ENCODE measurements around the gene TTC7B.

The TTC7B gene

DNA sequence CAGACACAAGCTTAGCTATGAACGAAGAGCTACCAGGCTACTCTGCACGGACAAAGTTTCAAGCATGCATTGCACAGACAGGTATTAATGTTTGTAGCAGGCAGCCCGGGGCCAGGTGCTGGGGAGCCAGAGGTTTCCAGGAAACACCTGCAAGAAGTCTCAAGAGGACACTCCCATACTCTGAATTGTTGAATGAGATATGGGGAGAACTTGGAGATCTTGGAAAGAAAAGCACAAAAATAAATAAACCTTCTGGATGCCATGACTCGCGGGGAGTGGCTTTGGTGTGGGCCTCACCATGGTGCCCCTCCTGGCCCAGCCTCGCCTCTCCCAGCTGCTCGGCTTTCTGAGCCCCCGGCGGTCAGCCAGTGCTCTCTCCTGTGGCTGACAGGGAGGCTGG is 186.8 kb downstream of the TTC7B start:
- FAIRE-seq: no peak
- TF ChIP-seq TAF1 (IDR thresholded peaks at IDR 0.05; ENCODE audit: borderline replicate concordance, low read depth, low read length): no peak
- no peak for TF ChIP-seq POLR2A (IDR thresholded peaks at IDR 0.05; ENCODE audit: low read depth, low read length)
- no peak for TF ChIP-seq POLR2AphosphoS5 (IDR thresholded peaks at IDR 0.05; ENCODE audit: low read depth, low read length)

DNA sequence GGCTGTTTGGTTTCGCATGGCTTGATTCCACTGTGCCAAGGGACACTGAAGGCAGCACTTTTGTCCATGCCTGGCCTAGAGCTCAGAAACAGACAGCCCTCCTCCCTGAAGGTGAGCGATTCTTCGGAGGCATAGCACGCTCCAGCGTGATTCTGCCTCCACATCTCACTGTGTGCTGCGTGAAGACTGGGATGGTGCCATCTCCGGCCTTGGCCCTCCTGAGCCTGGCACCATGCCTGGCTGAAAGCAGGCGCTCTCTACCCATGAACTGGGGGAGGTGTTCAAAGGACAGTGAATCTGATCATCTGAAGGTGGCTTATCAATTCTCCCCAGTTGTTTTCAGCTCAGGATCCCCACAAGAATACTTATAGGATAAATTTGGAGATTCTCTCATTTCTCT is 187.4 kb downstream of the TTC7B start:
- TF ChIP-seq POLR2AphosphoS5 (IDR thresholded peaks at IDR 0.05; ENCODE audit: low read depth, low read length) (no peak), POLR2A (IDR thresholded peaks at IDR 0.05; ENCODE audit: low read depth, low read length) (no peak), TAF1 (IDR thresholded peaks at IDR 0.05; ENCODE audit: borderline replicate concordance, low read depth, low read length) (no peak)
- DNase-seq (ENCODE audit: insufficient read length) (no peak), FAIRE-seq (no peak)

More for the DNA sequence above, 186.8 kb downstream of the TTC7B start:
- DNase-seq (ENCODE audit: insufficient read length): no peak

DNA sequence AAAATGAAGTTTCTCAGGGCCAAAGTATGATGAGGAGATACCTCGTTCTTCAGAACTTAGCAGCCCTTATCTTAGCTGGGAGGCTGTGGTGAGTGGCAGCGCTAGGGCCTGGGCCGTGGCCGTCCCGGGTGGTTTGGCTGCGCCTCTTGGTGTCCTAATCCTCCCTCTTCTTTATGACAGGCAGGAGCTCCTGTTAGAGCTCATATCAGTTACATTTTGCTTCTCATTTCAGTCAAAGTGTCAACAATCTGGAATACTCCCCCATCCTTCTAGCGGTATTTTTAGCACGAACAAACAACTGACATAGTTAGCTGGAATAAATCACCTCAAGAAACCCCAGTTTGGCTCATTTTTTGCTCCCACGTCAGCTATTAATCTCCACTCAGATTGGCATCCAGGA is 188.8 kb downstream of the TTC7B start:
- TF ChIP-seq POLR2AphosphoS5 (IDR thresholded peaks at IDR 0.05; ENCODE audit: low read depth, low read length) (no peak), TAF1 (IDR thresholded peaks at IDR 0.05; ENCODE audit: borderline replicate concordance, low read depth, low read length) (no peak), POLR2A (IDR thresholded peaks at IDR 0.05; ENCODE audit: low read depth, low read length) (no peak)
- no peak for FAIRE-seq
- no peak for DNase-seq (ENCODE audit: insufficient read length)

DNA sequence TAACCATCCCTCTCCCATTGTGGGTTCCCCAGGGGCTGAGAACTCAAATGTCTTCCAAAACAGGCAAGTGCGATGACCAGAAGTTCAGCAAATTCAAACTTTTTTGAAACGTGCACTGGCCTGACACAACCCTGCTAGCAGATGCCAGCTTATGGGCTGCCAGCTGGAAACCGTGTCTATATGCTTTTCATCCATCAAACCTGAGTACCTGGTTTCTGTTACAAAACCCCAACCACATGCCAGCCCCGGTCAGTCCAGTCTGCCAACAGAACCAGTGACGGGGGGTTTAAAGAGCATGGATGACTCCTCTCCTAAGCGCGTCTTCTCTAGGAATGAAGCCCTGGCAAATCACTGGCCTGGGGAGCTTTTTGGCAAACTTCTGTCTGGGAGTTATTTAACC is 189.7 kb downstream of the TTC7B start:
- DNase-seq (ENCODE audit: insufficient read length) (no peak), FAIRE-seq (no peak)
- no peak for TF ChIP-seq POLR2AphosphoS5 (IDR thresholded peaks at IDR 0.05; ENCODE audit: low read depth, low read length)
- TF ChIP-seq TAF1 (IDR thresholded peaks at IDR 0.05; ENCODE audit: borderline replicate concordance, low read depth, low read length): no peak

DNA sequence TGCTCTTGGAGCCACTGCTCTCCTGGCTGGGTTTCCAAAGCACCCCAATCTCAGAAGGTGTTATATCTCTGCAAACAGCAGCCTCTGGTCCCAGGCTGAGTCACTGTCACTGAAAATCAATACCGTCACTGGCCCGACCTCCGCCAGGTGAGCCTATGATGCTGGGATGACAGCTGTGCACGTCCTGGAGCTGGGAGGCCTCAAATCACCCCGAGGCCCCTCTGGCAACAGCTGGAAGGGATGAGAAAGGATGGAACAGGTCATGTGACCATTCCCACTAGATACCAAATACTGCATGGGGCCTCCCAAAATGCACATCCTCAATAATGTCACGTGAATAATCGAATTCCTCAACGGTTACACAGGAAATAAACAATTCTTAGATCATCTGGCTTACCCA is 190.8 kb downstream of the TTC7B start:
- no peak for FAIRE-seq
- DNase-seq (ENCODE audit: insufficient read length): no peak
- no peak for TF ChIP-seq TAF1 (IDR thresholded peaks at IDR 0.05; ENCODE audit: borderline replicate concordance, low read depth, low read length)
- no peak for TF ChIP-seq POLR2A (IDR thresholded peaks at IDR 0.05; ENCODE audit: low read depth, low read length)
- no peak for TF ChIP-seq POLR2AphosphoS5 (IDR thresholded peaks at IDR 0.05; ENCODE audit: low read depth, low read length)

DNA sequence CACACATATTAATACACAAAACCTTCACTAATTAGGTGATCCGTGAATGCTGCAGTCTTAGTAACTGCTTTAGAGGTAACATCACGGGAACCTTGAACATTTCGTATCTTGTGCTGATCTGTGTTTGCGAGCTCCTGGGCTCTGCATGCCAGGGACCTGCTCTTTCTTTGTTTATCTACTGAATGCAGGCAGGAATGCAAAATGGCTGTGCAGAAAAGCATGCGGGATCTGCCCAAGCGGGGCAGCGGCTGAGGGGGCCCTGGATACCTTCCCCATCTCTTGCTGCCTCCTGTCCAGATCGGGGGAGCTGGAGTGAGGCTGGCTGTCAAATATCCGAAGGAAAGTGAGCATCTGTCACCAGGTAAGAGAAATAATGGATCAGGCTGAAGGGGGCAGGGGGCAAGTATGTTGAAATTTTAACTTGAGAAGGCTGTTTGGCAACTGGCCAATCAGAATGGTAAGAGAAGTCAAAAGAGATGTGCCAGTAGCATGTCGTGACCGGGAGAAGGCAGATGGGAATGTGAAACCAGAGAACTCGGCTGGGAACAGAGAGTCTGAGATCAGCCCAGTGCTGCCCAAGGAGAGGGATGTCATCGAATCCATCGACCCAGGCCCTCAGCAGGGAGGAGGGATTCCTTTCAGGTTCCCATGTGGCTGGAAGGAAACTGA is 191.4 kb downstream of the TTC7B start:
- FAIRE-seq (no peak), DNase-seq (ENCODE audit: insufficient read length) (no peak)

DNA sequence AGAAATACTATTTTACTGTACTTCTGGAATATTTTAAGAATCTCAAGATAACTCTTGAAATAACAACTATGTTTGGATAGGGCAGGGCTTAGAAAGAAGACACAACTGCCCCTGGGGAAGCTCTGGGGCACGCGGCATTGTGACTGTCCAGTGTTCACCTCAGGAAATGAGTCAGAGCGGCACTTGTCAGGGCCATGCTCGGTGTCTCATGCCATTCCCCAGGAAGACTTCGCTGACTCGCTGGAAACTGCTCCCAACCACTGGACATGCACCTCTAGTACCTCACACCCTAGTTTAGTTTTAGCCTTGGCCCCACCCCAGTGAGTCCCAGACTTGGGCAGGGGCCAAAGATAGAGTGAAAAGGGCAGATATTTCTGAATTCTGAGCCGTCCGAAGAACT is 192.0 kb downstream of the TTC7B start:
- DNase-seq (ENCODE audit: insufficient read length) (no peak), FAIRE-seq (no peak)
- TF ChIP-seq POLR2A (IDR thresholded peaks at IDR 0.05; ENCODE audit: low read depth, low read length) (no peak), POLR2AphosphoS5 (IDR thresholded peaks at IDR 0.05; ENCODE audit: low read depth, low read length) (no peak), TAF1 (IDR thresholded peaks at IDR 0.05; ENCODE audit: borderline replicate concordance, low read depth, low read length) (no peak)

More for the DNA sequence above, 191.4 kb downstream of the TTC7B start:
- TF ChIP-seq POLR2A (IDR thresholded peaks at IDR 0.05; ENCODE audit: low read depth, low read length) (no peak), POLR2AphosphoS5 (IDR thresholded peaks at IDR 0.05; ENCODE audit: low read depth, low read length) (no peak), TAF1 (IDR thresholded peaks at IDR 0.05; ENCODE audit: borderline replicate concordance, low read depth, low read length) (no peak)

DNA sequence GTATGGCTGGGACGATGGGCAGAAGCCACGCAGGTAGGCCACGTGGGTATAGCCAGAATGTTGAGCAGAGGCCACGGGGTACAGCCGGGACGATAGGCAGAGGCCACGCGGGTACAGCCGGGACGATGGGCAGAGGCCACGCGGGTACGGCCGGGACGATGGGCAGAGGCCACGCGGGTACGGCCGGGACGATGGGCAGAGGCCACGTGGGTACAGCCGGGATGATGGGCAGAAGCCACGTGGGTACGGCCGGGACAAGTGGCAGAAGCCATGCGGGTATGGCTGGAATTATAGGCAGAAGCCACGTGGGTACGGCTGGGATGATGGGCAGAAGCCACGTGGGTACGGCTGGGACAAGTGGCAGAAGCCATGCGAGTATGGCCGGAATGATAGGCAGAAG is 195.0 kb downstream of the TTC7B start:
- TF ChIP-seq POLR2A (IDR thresholded peaks at IDR 0.05; ENCODE audit: low read depth, low read length) (no peak), TAF1 (IDR thresholded peaks at IDR 0.05; ENCODE audit: borderline replicate concordance, low read depth, low read length) (no peak), POLR2AphosphoS5 (IDR thresholded peaks at IDR 0.05; ENCODE audit: low read depth, low read length) (no peak)
- DNase-seq (ENCODE audit: insufficient read length) (no peak), FAIRE-seq (no peak)

DNA sequence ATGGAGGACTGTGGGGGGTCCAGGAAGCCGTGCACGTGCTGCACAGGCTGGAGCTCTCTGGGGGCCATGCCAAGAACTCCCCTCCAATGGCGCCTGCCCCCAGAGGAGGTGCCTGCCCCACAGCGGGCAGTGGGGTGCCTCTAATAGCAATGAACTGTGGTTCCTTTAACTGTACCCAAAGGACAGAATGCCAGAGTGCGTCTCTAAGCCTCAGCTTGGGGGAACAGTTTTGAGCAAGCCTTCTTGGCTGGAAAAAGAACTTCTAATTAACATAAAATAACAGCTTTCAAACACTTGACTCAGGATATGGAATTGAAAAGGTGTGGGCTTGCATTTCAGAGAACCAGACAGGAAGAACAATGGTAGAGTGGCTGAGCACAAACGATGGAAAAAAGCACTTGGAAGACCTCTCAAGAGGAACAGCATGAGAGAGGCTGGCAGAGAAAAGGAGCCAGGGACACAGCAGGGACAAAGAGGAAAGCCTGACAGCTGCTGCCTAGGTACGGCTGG is 195.6 kb downstream of the TTC7B start:
- FAIRE-seq: no peak
- DNase-seq (ENCODE audit: insufficient read length): no peak
- no peak for TF ChIP-seq POLR2A (IDR thresholded peaks at IDR 0.05; ENCODE audit: low read depth, low read length)
- TF ChIP-seq POLR2AphosphoS5 (IDR thresholded peaks at IDR 0.05; ENCODE audit: low read depth, low read length): no peak

DNA sequence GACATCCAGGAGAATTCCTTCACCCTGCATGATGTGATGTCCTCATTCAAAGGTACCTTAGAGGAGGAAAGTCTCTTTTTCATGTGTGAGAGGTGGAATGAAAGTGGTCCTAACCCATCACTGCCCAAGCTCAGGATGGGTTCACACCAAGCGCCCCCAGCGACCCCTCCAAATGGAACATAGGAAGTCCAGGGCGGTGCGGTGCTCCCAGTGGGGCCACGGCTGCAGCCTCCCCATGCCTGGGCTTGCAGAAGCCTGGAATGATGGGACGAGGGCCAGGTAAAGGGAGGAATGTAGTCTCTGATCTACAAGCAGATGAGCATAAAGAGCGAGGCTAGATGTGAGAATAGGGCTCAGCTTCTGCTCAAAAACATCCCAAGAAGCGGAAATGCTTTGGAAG is 196.3 kb downstream of the TTC7B start:
- FAIRE-seq: no peak
- no peak for DNase-seq (ENCODE audit: insufficient read length)
- TF ChIP-seq TAF1 (IDR thresholded peaks at IDR 0.05; ENCODE audit: borderline replicate concordance, low read depth, low read length): no peak
- no peak for TF ChIP-seq POLR2A (IDR thresholded peaks at IDR 0.05; ENCODE audit: low read depth, low read length)
- no peak for TF ChIP-seq POLR2AphosphoS5 (IDR thresholded peaks at IDR 0.05; ENCODE audit: low read depth, low read length)

DNA sequence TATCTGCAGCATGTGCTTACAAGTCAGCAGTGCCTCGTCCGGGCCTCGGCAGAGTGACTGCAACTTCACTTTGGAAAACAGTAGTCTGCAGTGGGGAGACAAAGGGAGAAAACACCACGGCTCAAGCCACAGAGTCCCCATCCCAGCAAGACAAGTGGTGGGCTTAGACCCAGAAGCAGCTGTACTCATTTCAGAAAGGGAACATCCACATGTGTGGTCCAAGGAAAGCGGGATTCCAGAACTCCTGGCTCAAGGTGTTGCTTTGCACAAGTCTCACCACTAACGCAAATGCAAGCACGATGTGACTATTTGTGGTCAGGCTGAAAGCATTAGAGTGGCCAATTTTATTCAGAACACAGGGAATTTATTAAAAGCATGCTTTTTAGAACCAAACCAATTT is 198.3 kb downstream of the TTC7B start:
- TF ChIP-seq TAF1 (IDR thresholded peaks at IDR 0.05; ENCODE audit: borderline replicate concordance, low read depth, low read length) (no peak), POLR2A (IDR thresholded peaks at IDR 0.05; ENCODE audit: low read depth, low read length) (no peak), POLR2AphosphoS5 (IDR thresholded peaks at IDR 0.05; ENCODE audit: low read depth, low read length) (no peak)
- DNase-seq (ENCODE audit: insufficient read length): no peak
- FAIRE-seq: no peak

DNA sequence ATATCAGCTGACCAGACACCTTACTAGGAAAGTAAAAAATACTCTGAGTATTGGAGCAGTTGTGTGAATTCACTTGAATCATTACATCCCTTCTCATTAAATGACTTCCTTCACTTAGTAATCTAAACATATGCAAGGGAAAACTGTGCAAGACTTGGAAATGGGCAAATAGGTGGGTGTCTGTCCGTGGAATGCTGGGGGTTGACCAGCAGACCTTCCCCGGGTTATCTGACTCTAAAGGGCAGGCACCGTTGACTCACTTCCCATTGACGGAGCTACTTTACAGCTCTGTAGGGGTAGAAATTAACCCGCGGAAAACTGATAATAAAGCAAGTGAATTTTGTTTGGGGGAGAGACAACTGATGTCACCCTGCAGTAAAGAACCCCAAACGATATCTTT is 199.3 kb downstream of the TTC7B start:
- no peak for TF ChIP-seq POLR2AphosphoS5 (IDR thresholded peaks at IDR 0.05; ENCODE audit: low read depth, low read length)
- TF ChIP-seq TAF1 (IDR thresholded peaks at IDR 0.05; ENCODE audit: borderline replicate concordance, low read depth, low read length): no peak
- no peak for TF ChIP-seq POLR2A (IDR thresholded peaks at IDR 0.05; ENCODE audit: low read depth, low read length)
- DNase-seq (ENCODE audit: insufficient read length) (no peak), FAIRE-seq (no peak)
